Activated effector memory CD4-positive, alpha-beta T cell treated with Interleukin-2 at 50 U/mL for 16 hours (primary cell): Measurements from ENCODE around the gene WWOX.

Experiments used
- DNase-seq: peaks from one replicate; pipeline ENCODE4 v3.0.0-alpha.2; 2020

WWOX gene

DNA sequence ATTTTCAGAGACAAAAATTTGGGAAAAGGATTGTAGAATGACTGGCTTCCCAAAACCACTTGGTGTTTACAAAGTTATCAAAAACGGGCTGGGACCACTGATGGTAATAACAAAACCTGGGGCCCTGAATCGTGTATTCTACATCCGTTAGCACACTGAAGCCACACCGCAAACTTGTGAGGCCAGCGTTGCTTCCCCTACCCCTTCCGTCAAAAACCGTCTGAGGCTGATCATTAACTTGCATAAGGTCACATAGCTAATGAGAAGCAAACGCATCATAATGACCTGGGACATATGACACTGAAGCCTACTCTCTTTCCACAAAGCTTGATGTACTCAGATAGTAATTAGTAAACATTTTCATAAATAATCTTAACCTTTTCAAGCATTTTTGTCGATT, 796.8 kb downstream of the WWOX start:
- DNase-seq = peak; percentile 5

DNA sequence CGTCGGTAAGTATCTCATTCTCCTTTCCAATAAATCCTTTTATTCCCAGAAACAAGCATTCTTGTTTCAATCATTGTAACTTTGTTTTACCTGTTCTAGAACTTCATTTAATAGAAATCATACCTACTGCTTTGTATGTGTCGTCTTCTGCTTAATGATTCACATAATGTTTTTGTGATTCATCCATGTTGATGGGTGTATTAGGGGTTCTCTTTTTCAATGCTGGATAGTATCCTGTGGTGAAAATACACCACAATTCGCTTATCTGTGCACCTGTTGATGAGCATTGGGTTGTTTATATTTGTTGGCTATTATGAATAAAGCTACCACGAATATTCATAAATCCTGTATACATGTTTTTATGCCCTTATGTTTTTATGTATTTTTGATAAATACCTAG, 797.8 kb downstream of the WWOX start:
- DNase-seq = no peak

DNA sequence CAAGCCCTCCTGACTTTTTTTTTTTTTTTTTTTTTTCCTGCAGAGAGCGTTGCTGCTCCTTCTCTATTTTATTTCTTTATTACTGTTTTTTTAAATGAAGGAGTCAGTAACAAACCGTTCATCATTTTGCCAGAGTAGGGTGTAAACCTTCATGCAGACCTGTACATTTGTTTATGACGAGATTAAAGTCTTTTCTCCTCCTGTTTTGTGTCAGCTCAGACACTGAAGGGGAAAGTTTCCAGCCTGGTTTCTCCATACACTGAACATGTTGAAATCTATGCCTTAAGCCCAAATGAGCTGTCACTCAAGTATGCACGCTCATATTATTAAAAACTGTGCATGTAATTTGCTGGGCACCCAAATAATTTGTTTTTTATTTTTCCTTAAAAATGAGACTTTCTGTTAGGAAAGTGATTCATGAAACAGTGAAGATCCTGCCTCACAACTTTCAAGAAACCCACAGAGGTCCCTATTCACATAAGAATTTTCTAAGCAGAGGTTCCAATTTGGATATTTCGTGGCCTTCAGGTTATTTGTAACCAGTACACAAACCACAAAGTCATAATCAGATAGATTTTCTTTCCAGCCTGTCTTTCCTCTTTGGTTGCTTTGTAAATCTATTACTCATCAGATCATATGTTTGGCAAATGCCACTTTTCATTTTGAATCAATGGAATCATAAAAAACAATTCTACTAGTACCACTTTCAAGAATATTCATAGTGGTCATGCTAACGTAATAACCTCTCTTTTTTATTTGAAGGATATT, 800.8 kb downstream of the WWOX start:
- no peak for DNase-seq

DNA sequence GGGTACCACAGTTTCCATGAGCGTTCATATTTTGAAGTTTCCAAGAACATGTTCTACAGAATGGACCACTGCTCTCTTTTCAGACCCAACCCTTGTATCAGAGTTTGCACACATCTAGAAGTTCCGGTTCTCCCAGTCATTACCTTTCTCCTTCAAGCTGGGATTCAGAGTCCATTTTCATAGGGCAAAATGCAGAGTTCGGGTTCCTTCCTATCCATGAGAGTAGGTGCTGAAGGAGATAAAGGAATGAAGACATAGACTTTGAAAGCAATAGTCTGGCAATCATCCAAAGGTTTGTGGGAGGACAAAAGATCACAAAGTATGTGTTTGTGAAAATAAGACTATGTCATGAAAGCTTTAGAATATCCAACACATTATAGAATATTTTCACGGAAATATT, 801.5 kb downstream of the WWOX start:
- DNase-seq = no peak

DNA sequence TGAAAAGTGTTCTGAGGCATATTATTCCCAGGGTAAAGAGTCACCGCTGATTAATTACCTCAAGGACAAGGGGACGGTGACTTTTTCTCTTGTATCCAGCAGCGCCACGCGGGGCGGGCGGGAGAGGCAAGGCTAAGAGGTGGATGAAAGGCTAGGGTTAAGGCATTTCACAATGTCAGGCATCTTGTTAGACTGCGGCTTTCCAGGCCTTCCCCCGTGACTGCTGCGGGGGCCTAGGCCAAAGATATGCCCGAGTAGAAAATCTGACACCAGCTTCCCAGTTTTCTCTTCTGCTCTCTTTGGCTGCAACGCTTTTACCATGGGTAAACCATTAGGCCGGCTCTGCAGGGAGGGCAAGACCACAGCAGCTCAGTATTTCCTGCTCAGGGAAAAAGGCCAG, 802.9 kb downstream of the WWOX start:
- no peak for DNase-seq

DNA sequence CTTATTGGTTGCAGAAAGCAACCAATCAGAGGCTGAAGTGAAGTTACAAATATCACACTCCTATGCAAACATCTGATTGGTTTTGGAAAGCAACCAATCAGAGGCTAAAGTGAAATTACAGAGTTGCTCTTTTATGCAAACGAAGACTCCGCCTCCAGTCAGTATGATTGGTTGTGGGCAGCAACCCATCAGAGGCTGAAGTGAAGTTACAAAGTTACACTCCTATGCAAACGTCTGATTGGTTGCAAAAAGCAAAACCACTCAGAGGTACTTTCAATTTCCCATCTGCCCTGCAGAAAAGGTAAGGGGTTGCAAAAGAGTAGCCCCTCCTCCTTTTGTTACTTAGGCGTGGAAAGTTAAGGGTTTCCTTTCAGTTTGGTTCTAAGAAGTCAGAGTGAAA, 803.8 kb downstream of the WWOX start:
- no peak for DNase-seq

DNA sequence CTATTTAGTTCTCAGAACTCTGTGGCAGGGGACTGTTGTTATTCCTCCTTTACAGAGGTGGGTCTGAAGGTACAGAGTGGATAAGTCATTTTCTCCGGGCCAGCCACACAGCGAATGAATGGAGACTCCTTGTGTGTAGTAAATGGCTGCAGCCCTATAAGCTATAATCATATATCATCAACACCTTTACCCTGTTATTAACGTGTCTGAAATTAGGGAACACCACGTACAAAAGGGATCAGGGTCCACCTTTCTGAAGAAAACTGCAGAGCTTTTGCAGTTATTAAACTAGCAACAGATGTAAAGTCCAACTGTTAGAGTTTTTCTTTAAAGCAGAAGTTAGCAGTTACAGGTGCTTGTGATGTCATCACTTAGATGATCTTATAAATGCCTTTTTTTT, 804.4 kb downstream of the WWOX start:
- DNase-seq = no peak

DNA sequence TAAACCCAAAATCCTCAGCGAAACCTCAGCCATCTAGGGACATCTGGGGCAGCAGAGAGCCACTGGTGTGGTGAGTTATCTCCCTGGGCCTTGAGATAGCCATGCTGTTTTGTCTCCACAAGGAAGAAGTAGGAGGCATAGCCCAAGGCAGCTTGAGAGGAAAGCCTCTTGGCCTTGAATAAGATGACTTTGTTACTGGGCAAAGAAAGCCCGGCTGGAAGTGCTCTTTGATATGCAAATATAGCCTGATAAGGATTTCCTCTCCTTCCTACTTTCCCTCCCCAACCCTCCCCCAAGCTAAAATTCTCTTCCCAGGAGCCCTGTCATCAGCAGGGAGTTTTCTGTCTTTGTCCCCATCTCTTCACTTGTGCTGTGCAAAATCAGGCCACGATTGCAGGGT, 806.7 kb downstream of the WWOX start:
- DNase-seq = no peak

DNA sequence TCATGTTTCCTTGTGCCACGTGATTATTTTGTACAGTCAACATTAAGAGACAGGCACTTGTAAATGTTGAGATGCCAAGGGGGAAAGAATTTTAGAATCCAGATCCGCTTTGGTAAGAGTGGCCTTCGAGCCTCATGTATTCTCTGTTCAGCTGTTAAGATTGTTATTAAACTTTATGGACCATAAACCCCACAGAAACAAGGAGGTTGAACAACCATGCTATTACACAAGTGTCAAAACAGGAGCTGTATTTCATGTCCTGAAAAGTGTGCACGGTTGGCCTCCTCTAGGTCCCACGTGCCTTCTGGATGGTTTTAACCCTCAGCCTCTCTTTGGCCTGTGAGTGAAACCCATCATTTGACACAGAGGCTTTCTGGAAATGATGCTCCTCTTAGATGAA, 809.8 kb downstream of the WWOX start:
- DNase-seq = no peak

DNA sequence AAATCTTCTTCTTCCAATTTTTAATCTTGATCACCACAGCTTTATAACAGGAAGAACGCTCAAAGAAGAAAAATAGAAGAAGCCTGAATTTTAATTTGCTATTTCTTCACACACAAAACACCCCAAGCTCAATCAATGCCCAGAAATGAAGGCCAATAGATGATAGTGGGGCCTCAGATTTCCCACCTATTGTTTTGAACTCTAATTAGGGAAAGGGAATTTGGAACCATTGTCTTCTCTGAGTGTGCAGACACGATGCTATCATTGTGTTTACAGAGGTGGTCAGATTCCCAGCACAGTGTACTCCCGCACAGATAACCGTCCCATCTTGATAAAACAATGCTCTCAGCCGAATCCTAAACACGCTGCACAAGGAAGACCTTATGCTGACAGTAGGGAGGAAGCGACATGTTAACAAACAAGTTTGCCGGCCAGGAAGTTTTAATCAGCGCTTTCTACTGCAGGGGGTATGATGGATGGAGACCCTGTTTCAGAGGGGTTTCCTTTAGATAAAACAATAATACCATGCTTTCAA, 816.4 kb downstream of the WWOX start:
- no peak for DNase-seq

DNA sequence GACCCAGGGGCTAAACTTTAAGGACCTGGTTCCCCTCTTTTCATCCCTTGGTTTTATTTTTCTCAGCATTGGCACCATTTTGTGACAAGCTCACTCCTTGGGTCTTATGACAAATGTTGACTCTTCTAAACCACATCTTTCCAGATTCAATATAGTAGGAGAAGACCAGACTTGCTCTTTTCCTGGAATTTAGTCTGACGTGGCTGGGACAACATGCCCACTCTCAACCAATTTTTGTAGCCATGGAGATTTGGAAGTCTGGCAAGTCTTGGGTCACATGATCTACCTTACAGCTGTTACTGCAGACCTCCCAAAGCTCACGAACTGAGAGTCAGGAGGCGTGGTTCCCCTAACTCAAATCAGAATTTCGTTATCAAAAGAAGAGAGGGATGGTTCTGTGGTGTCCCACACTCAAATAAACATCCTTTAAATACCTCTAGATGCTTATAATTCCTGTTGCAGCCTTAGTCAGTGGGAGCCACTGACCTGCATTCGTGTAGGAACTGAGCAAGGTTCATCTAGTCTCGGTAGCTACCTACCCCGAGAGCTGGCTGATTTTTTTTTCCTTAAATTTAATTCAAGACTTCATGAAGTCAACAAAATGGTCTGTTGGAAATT, 817.6 kb downstream of the WWOX start:
- no peak for DNase-seq

DNA sequence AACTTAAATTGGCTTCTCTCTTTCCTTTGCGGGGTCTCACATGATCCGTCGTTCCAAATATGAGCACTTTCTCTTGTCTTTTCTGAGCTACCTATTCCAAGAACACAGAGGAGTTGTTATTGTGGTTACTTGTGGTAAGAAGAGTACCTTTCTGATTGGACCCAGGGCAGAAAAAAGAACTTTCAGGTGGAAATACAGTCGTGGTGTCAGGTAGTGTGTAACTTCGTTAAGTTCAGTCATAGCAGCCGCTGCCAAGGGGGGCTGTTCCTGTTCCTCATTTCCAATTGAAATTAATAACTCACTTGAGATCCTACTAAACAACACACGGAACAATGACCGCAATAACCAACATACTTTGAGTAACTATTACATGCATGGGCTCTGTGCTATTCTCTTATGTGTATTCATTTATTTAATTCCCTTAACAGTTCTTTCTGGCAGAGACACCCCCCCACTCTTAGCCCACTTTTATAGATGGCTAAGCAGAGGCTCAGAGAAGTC, 819.4 kb downstream of the WWOX start:
- DNase-seq = no peak

DNA sequence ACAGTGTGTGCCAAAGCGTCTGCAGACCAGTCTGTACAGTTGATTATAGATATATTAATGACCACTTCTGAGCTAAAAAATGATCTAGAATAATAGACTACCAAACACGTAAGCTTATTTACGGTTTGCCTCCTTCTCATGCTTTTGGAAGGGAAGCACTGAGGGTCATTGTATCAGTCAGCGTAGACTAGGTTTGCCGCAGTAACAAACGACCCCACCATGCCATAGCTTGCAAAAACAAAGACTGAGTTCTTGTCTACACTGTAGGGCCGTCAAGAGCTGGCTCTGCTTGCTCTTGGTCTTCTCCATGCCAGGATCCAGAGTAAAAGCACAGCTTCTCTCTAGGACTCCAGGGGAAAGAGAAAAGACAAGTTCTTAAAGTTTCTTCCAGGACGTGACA, 820.4 kb downstream of the WWOX start:
- DNase-seq = no peak

DNA sequence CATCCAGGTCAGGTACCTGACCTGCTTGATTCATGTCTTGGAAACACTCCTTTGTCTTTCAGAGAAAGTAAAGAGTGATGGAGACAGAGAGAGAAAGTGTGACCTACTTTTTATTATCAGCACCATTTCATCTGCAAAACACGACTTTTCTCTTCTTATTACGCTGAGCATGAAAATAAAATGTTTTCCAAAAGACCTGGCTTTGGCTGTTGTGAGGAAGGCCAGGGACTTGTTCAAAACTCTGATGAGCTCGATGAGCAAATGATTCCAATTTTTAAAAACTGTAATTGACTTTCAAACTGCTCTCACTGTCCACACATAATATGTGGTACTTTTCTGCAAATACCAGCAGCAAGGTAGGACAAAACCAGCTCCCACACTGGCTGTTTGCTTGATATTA, 821.2 kb downstream of the WWOX start:
- no peak for DNase-seq

DNA sequence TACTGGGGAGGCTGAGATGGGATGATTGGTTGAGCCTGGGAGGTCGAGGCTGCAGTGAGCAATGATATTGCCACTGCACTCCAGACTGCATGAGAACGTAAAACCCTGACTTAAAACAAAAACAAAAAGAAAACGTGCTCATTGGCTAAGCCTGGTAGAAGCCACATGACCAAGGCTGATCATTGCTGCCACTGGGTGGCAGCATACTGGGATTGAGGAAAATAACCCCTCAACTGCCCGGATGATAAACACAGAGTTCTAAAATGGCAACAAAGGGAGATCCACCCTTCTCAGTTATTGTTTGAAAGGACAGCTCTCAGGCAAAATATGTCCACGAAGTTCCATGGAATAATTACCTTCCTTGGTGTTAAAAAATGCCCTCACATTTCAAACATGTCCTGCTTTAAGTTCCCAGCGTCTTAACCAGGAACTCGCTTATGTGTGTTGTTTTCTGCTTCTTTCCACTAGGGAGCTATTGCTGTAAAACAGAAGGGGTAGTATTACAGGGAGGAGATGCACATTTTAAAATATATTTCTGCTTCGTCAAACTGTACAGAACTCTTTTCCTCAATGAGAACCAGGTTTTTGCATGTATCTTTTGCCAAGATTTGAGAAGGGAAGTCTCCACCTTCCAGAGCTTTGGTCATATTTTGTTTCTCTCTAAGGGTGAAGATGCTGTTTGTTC, 825.8 kb downstream of the WWOX start:
- DNase-seq = no peak

DNA sequence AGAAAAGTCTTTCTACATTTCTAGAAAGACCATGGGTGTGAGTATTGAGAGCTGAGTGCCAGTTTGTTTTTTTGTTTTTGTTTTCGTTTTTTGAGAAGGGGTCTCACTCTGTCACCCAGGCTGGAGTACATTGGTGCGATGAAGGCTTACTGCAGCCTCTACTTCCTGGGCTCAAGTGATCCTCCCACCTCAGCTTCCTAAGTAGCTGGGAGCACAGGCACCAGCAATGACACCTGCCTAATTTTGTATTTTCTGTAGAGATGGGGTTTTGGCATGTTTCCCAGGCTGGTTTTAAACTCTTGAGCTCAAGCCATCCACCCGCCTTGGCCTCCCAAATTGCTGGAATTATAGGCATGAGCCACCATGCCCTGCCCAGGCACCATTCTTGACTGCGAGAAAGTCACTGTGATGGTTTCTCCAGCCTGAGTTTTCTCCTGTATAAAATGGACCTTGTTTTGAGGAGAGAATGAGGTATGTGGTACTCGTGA, 827.3 kb downstream of the WWOX start:
- DNase-seq = no peak

DNA sequence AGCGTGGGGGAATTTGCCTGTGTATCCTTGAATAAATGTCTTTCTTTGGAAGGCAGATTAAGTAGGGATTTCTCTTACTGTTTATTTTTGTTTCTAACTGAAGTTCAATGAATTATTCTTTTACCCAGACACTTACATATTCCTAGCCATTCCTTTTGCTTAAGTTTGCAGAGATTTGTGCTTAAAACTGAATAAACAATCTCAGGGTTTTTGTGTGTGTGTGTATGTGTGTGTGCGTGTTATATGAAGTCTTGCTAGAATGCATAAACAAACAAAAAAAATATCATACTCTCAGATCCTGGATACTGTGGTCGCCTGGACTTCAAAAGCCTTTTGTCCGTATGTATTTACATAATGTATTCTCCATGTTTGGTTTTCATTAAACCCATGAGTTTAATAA, 828.3 kb downstream of the WWOX start:
- no peak for DNase-seq

DNA sequence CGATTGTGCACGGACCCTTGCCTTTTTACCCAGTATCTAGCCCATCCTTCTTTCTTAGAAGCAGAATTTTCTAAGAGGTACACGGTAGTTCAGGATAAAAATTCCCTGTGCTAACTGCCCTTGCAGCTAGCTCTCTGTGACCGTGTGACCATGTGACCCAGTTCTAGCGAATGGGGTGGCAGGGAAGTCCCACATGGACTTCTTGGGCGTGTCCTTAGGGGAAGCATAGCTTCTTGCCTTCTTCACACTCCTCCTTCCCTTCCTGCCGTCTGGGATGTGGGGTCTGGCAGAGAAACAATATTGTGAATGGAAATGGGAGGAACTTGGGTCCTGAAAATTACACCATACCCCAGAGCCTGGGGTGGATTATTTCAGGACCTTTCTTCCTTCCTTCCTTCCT, 830.4 kb downstream of the WWOX start:
- no peak for DNase-seq

DNA sequence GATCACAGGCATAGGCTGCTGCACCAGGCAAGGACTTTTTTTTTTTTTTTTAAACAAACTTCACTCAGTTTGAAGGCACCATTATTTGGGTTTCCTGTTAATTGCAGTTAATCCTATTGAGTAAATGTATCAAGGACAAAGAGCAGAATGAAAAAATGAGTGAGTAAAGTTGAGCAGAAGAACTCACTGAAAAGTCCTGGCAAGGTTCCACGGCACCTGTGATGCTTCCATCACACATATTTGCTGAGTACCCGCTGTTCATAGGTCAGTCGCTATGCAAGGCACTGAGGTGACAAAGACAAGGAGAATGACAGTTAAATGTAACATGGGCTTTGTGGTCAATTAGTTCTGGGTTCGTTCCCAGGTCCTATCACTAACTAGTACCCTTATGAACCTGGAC, 831.1 kb downstream of the WWOX start:
- DNase-seq = no peak

DNA sequence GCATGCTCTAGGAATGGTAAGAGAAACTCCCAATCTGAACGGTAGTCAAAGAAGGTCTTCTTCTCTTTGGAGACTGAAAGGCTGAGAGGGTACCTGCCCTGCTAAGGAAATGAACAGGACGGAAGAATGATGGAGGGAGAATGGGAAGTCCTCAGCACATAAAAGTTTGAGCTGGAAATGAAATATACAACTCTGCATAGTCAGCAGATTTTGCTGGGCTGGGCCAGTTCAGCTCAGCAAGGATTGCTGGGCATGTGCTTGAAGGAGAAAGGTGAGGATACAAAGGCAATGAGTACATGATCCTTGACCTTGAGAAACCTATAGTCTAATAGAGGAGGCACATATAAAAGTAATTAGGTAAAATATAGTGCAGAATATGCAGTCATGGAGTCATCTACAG, 831.8 kb downstream of the WWOX start:
- DNase-seq = no peak

DNA sequence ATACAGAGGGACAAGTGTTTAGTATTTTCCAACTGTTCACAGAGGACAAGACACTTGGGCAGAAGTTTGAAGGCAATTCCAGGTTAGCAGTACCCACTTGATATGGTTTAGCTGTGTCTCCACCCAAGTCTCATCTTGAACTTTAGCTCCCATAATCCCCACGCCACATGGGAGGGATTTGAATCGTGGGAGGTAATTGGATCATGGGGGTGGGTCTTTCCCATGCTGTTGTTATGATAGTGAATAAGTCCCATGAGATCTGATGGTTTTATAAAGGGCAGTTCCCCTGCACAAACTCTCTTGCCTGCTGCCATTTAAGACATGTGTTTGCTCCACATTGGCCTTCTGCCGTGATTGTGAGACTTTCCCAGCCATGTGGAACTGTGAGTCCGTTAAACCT, 832.2 kb downstream of the WWOX start:
- DNase-seq = no peak

DNA sequence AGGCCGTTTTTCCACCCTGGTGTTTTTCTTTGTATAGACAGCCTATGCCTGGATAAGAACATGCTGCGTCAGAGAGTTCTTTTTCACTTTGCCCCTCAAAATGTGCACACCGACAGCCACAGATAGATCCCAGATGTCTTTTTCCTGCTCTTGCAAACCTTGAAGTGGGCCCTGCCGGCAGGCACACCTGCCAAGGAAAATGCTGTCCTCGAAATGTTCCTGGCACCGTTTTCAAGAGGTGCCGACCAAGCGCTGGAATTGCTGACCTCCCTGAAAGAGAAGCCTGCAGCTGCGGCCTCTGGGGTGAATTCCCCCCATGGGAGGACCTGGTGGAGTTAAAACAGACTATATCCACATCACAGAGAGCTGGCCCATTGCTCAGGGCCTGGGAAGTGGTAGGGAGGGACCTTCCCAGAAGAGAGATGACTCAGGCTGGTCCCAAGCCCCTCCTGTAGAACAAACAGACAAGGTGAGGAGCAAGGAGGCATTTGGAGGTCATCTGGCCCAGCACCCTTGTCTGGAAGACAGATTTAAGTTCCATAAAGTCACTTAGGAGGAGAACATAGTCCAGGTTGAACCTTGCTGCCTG, 833.0 kb downstream of the WWOX start:
- DNase-seq = no peak

DNA sequence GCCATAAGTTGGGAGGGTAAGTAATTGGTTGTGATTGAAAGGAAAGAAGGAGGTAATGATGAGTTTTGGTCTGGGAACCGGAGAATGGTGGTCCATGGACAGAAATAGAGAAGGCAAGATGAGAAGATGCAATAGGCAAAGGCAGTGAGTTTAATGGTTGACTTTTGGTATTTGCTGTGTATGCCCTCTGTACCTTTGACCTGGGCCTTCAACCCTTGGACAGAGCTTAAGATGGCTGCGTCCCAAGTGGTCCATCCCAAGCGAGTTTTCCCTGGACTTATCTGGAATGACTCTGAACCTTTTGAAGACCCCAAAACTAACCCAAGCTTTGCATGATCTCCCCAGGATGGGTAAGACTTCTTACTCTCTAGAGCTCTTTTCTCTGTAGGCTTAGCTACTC, 836.6 kb downstream of the WWOX start:
- DNase-seq = no peak
